IPS-15b (cell line): ENCODE results near the gene MRAP2.

Source experiments
- H3K27me3 ChIP-seq: one replicate; pipeline ENCODE4 v1.6.1; 2013; ENCODE audit warnings: low read length; ENCODE audit not compliant: control insufficient read depth, insufficient read depth
- H3K36me3 ChIP-seq: one replicate; pipeline ENCODE4 v1.6.1; 2013; ENCODE audit warnings: low read length; ENCODE audit not compliant: control insufficient read depth, insufficient read depth
- H3K4me1 ChIP-seq: one replicate; pipeline ENCODE4 v1.6.1; 2013; ENCODE audit warnings: mild to moderate bottlenecking, low read length; ENCODE audit not compliant: control insufficient read depth, insufficient read depth
- H3K4me3 ChIP-seq: one replicate; pipeline ENCODE4 v1.5.1; 2013; ENCODE audit warnings: low read depth, low read length
- H3K9ac ChIP-seq: one replicate; pipeline ENCODE4 v1.6.1; 2013; ENCODE audit warnings: low read depth, mild to moderate bottlenecking, low read length
- H3K9me3 ChIP-seq: one replicate; pipeline ENCODE4 v1.6.1; 2013; ENCODE audit warnings: mild to moderate bottlenecking, low read length; ENCODE audit not compliant: control insufficient read depth, insufficient read depth

The MRAP2 gene, protein sequence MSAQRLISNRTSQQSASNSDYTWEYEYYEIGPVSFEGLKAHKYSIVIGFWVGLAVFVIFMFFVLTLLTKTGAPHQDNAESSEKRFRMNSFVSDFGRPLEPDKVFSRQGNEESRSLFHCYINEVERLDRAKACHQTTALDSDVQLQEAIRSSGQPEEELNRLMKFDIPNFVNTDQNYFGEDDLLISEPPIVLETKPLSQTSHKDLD

DNA sequence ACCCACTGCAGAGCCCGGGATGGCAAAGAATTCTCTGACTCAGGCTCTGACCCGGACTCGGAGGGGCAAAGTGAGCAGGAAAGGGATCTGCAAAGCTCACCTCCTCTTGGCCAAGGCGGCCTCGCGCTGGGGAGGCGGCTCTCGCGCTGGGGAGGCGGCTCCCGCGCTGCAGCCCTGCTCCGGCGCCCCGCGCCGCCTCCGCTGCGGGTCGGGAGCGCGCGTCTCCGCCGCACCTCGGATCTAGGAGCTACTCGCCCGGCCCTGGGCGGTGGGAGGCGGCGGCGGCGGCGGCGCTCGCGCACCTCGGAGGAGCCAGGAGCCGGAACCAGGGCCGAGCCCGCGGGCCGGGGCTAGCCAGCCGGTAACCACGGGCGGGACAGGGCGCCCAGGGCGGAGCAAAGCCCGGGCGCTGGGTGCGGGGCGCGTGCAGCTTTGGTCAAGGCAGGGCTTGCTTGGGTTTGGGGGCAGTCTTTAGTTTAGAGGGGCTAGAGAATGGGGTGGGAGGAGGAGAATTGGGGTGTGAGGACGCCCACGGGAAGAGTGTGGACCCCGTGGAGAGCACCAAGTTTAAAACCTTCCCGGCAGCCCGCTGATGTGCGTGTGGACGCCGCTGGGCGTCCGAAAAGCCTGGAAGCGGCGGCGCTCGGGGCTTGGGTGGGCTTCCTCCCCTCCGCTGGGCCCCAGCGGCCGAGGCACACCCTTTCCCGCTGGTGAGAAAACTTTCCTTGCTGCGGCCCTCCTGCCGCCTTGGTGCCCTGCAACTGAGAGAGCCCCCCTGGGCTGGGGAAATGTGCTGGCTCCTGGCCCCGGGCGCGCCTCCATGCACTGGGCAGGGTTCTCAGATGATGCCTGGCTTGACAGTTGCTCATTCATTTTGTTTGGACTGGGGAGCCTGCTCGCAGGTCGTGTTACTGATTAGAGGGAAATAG is at the start of gene MRAP2:
Gene MRAP2 (plus strand): TSS at position 250 of the 929 bp plus-strand sequence. CDS start 21,547 bp downstream, outside the sequence.
- Histone ChIP-seq H3K4me1 (peaks cover 16% of the 10 kb centered on the region), H3K4me3 (peak within 1 kb of the TSS; percentile 76), H3K36me3 (peaks cover 7% of the 10 kb centered on the region), H3K27me3 (peaks cover 4% of the 10 kb centered on the region), H3K9me3 (peaks cover 2% of the 10 kb centered on the region), H3K9ac (peak within 1 kb of the TSS; percentile 74)

GRCh38 chr6:83984411-83984810 is 49.2 kb upstream of the MRAP2 start:
- Histone ChIP-seq H3K36me3 (no peaks in the 10 kb centered on the region), H3K4me1 (no peaks in the 10 kb centered on the region), H3K4me3 (no peak overlapping the region), H3K27me3 (no peaks in the 10 kb centered on the region), H3K9me3 (no peaks in the 10 kb centered on the region), H3K9ac (no peak overlapping the region)

GRCh38 chr6:83985308-83985713 is 48.3 kb upstream of the MRAP2 start:
- Histone ChIP-seq H3K4me1 (no peaks in the 10 kb centered on the region), H3K27me3 (no peaks in the 10 kb centered on the region), H3K36me3 (no peaks in the 10 kb centered on the region), H3K4me3 (no peak overlapping the region), H3K9me3 (no peaks in the 10 kb centered on the region), H3K9ac (no peak overlapping the region)

DNA sequence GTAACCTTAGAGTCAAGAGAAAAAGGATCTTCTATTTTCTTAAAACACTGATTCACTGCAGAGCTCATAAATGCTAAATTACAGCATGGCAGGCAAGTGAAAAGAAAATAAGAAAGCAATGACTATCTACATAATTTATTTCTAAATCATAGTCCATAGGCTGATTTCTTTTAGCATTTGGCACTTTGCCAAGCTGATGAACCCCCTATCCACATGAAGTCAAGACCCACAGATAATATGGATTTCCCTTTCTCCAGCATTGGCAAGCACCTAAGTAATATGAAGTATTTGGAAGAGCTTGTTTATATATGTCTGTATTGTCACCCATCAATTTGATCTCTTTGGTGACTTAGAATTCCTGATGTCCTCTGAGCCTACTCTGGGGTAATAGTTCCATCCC is 47.9 kb upstream of the MRAP2 start:
- Histone ChIP-seq H3K36me3 (no peaks in the 10 kb centered on the region), H3K4me3 (no peak overlapping the region), H3K27me3 (no peaks in the 10 kb centered on the region), H3K9me3 (no peaks in the 10 kb centered on the region), H3K4me1 (no peaks in the 10 kb centered on the region), H3K9ac (no peak overlapping the region)

DNA sequence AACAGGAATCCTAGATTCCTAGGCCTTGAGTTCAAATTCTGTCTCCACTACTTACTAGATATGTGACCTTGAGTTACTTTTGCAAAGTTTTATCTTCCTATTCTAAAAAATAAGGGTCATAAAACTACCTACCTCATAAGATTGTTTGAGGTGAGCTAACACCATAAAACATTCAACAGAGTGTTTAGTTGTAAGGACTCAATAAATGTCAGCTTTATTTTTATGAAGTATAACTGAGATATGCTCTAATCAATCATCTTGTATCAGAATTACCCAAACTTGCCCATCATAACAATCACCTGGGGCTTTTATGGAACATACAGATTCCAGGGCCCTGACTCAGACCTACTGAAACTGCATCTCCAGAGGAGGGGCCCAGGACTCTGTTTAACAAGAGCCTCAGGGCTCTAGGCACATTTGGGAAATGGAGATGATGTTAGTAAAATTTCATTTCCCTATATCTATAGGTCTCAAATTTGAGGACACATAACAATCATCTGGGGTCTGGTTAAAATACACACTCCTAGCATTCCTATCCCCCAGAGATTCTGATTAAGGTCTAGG is 35.5 kb upstream of the MRAP2 start:
- Histone ChIP-seq H3K36me3 (no peaks in the 10 kb centered on the region), H3K27me3 (no peaks in the 10 kb centered on the region), H3K9me3 (no peaks in the 10 kb centered on the region), H3K4me3 (no peak overlapping the region), H3K4me1 (peaks cover 5% of the 10 kb centered on the region), H3K9ac (no peak overlapping the region)

DNA sequence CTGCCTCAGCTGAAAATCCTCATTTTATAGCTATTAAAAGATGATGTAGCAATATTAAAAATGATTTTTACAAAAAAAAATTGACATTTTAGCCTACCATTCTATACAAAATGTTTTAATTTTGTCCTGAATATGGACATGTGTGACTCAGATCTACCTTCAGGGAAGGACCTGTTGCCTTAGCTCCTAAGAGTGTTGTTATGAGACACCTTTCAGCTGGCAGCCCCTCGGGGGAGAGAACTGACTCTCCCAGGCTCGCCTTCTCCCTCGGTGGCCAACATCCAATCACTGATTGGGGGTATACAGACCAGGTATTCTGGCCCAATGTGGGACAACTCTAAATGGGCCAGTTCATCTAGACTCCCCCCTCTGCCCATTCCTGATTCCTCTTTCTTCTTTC is 32.5 kb upstream of the MRAP2 start:
- H3K4me3 ChIP-seq: no peak overlapping the region
- H3K9ac ChIP-seq: no peak overlapping the region
- H3K27me3 ChIP-seq: no peaks in the 10 kb centered on the region
- peaks cover 5% of the 10 kb centered on the region for H3K4me1 ChIP-seq
- H3K36me3 ChIP-seq: no peaks in the 10 kb centered on the region
- no peaks in the 10 kb centered on the region for H3K9me3 ChIP-seq

- Histone ChIP-seq H3K36me3 (no peaks in the 10 kb centered on the region), H3K9ac (no peak overlapping the region), H3K27me3 (no peaks in the 10 kb centered on the region), H3K4me1 (peaks cover 5% of the 10 kb centered on the region), H3K4me3 (no peak overlapping the region), H3K9me3 (no peaks in the 10 kb centered on the region)
Measured at GRCh38 chr6:84002226-84002625, 31.3 kb upstream of the MRAP2 start.

GRCh38 chr6:84003131-84003530 is 30.4 kb upstream of the MRAP2 start:
- peaks cover 5% of the 10 kb centered on the region for H3K4me1 ChIP-seq
- no peaks in the 10 kb centered on the region for H3K9me3 ChIP-seq
- no peak overlapping the region for H3K9ac ChIP-seq
- H3K36me3 ChIP-seq: no peaks in the 10 kb centered on the region
- H3K27me3 ChIP-seq: no peaks in the 10 kb centered on the region
- no peak overlapping the region for H3K4me3 ChIP-seq

GRCh38 chr6:84003654-84004053 is 29.9 kb upstream of the MRAP2 start:
- no peak overlapping the region for H3K4me3 ChIP-seq
- peaks cover 5% of the 10 kb centered on the region for H3K4me1 ChIP-seq
- H3K36me3 ChIP-seq: no peaks in the 10 kb centered on the region
- H3K9ac ChIP-seq: no peak overlapping the region
- no peaks in the 10 kb centered on the region for H3K9me3 ChIP-seq
- no peaks in the 10 kb centered on the region for H3K27me3 ChIP-seq

DNA sequence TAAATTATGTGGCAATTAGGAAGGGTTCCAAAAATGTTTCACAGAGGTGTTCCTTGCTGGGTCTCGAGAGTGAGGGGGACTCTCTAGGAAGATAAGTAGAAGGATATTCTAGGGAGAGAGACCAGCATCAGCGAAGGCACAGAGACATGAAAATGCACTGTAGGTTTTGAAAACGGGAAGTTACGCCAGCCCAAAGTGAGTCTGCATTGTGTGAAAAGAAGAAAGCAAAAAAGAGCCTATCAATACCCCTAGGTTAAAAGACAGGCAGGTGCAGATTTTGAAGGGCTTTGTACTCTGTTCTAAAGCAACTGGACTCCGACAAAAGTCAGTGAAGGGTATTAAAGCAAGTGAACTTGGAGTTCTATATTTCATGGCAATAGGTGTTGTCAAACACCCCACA is 25.7 kb upstream of the MRAP2 start:
- Histone ChIP-seq H3K27me3 (no peaks in the 10 kb centered on the region), H3K4me3 (no peak overlapping the region), H3K4me1 (no peaks in the 10 kb centered on the region), H3K9ac (no peak overlapping the region), H3K9me3 (no peaks in the 10 kb centered on the region), H3K36me3 (no peaks in the 10 kb centered on the region)

- H3K4me3 ChIP-seq: no peak overlapping the region
- no peaks in the 10 kb centered on the region for H3K27me3 ChIP-seq
- no peaks in the 10 kb centered on the region for H3K36me3 ChIP-seq
- H3K9me3 ChIP-seq: no peaks in the 10 kb centered on the region
- H3K4me1 ChIP-seq: no peaks in the 10 kb centered on the region
- H3K9ac ChIP-seq: no peak overlapping the region
Measured at GRCh38 chr6:84013354-84013753, 20.2 kb upstream of the MRAP2 start.

GRCh38 chr6:84013931-84014330 is 19.6 kb upstream of the MRAP2 start:
- Histone ChIP-seq H3K9me3 (no peaks in the 10 kb centered on the region), H3K27me3 (no peaks in the 10 kb centered on the region), H3K9ac (no peak overlapping the region)

More at GRCh38 chr6:84013931-84014330, 19.6 kb upstream of the MRAP2 start:
- Histone ChIP-seq H3K4me1 (peaks cover 5% of the 10 kb centered on the region), H3K4me3 (no peak overlapping the region), H3K36me3 (no peaks in the 10 kb centered on the region)
